ENCODE measurements around the gene NKX1-1.

The NKX1-1 gene

GRCh38 chr4:1371176-1372165 is 34.8 kb downstream of the NKX1-1 start:
- Histone ChIP-seq H3K36me3 (replicated peaks) (no peaks in the 10 kb centered on the region), H3K4me3 (no peak overlapping the region), H3K9me3 (no peaks in the 10 kb centered on the region; the same call in 1 of the 2 replicates), H3K27me3 (ENCODE audit: low read depth) (no peaks in the 10 kb centered on the region), H3K4me1 (peaks cover 12% of the 10 kb centered on the region)
- no peak for DNase-seq (ENCODE audit: low spot score in 2 of 2)
- in situ Hi-C loops (cut with MboI; ENCODE audit: low sequenced_read_pairs): loop anchor here (25.0 kb wide), 1 partner anchor 266 kb away; no protein-coding TSS in a partner anchor

GRCh38 chr4:1370321-1371124 is 35.7 kb downstream of the NKX1-1 start:
- H3K36me3 ChIP-seq (replicated peaks): no peaks in the 10 kb centered on the region
- H3K4me1 ChIP-seq: peaks cover 12% of the 10 kb centered on the region

GRCh38 chr4:1369479-1370079 is 36.7 kb downstream of the NKX1-1 start:
- H3K4me1 ChIP-seq: peaks cover 12% of the 10 kb centered on the region
- H3K4me3 ChIP-seq: no peak overlapping the region
- DNase-seq (ENCODE audit: low spot score in 2 of 2): peak; percentile 53 to 70
- H3K9me3 ChIP-seq: no peaks in the 10 kb centered on the region; the same call in 1 of the 2 replicates
- H3K36me3 ChIP-seq (replicated peaks): no peaks in the 10 kb centered on the region
- in situ Hi-C loops (cut with MboI; ENCODE audit: low sequenced_read_pairs): loop anchor here (25.0 kb wide), 1 partner anchor 268 kb away; no protein-coding TSS in a partner anchor
- no peaks in the 10 kb centered on the region for H3K27me3 ChIP-seq (ENCODE audit: low read depth)

More at GRCh38 chr4:1370321-1371124, 35.7 kb downstream of the NKX1-1 start:
- H3K27me3 ChIP-seq (ENCODE audit: low read depth): no peaks in the 10 kb centered on the region
- H3K4me3 ChIP-seq: no peak overlapping the region
- no peaks in the 10 kb centered on the region; the same call in 1 of the 2 replicates for H3K9me3 ChIP-seq
- DNase-seq (ENCODE audit: low spot score in 2 of 2): no peak
- in situ Hi-C loops (cut with MboI; ENCODE audit: low sequenced_read_pairs): loop anchor here (25.0 kb wide), 1 partner anchor 267 kb away; no protein-coding TSS in a partner anchor

- Histone ChIP-seq H3K9me3 (no peaks in the 10 kb centered on the region; the same call in 1 of the 2 replicates), H3K27me3 (ENCODE audit: low read depth) (no peaks in the 10 kb centered on the region), H3K4me3 (no peak overlapping the region), H3K4me1 (peaks cover 12% of the 10 kb centered on the region), H3K36me3 (replicated peaks) (no peaks in the 10 kb centered on the region)
- DNase-seq (ENCODE audit: low spot score in 2 of 2): no peak
- in situ Hi-C loops (cut with MboI; ENCODE audit: low sequenced_read_pairs): loop anchor here (25.0 kb wide), 1 partner anchor 268 kb away; no protein-coding TSS in a partner anchor
These were observed 37.2 kb downstream of the NKX1-1 start for GRCh38 chr4:1369091-1369450.

- Histone ChIP-seq H3K4me1 (peaks cover 12% of the 10 kb centered on the region), H3K9me3 (no peaks in the 10 kb centered on the region; the same call in 1 of the 2 replicates), H3K4me3 (no peak overlapping the region), H3K27me3 (ENCODE audit: low read depth) (no peaks in the 10 kb centered on the region), H3K36me3 (replicated peaks) (no peaks in the 10 kb centered on the region)
- in situ Hi-C loops (cut with MboI; ENCODE audit: low sequenced_read_pairs): loop anchor here (25.0 kb wide), 1 partner anchor 269 kb away; no protein-coding TSS in a partner anchor
- DNase-seq (ENCODE audit: low spot score in 2 of 2): peak in 1 of 2 experiments; percentile 57
These were observed 37.7 kb downstream of the NKX1-1 start for GRCh38 chr4:1368421-1369090.

- in situ Hi-C loops (cut with MboI; ENCODE audit: low sequenced_read_pairs): loop anchor here (25.0 kb wide), 1 partner anchor 269 kb away; no protein-coding TSS in a partner anchor
- H3K9me3 ChIP-seq: no peaks in the 10 kb centered on the region
- DNase-seq (ENCODE audit: low spot score in 2 of 2): no peak
- no peaks in the 10 kb centered on the region for H3K27me3 ChIP-seq (ENCODE audit: low read depth)
- H3K4me3 ChIP-seq: no peak overlapping the region
- H3K4me1 ChIP-seq: peaks cover 12% of the 10 kb centered on the region
- no peaks in the 10 kb centered on the region for H3K36me3 ChIP-seq (replicated peaks)
These were observed 38.3 kb downstream of the NKX1-1 start for GRCh38 chr4:1367936-1368289.

- no peaks in the 10 kb centered on the region for H3K36me3 ChIP-seq (replicated peaks)
- peaks cover 12% of the 10 kb centered on the region for H3K4me1 ChIP-seq
- in situ Hi-C loops (cut with MboI; ENCODE audit: low sequenced_read_pairs): loop anchor here (25.0 kb wide), 1 partner anchor 270 kb away; no protein-coding TSS in a partner anchor
- no peak for DNase-seq (ENCODE audit: low spot score in 2 of 2)
- no peaks in the 10 kb centered on the region for H3K27me3 ChIP-seq (ENCODE audit: low read depth)
- no peak overlapping the region for H3K4me3 ChIP-seq
- H3K9me3 ChIP-seq: no peaks in the 10 kb centered on the region
These were observed 38.9 kb downstream of the NKX1-1 start for GRCh38 chr4:1367230-1367935.

GRCh38 chr4:1366371-1367229 is 39.6 kb downstream of the NKX1-1 start:
- Histone ChIP-seq H3K9me3 (no peaks in the 10 kb centered on the region), H3K4me1 (peaks cover 12% of the 10 kb centered on the region), H3K36me3 (replicated peaks) (no peaks in the 10 kb centered on the region), H3K27me3 (ENCODE audit: low read depth) (no peaks in the 10 kb centered on the region), H3K4me3 (no peak overlapping the region)
- DNase-seq (ENCODE audit: low spot score in 2 of 2): no peak
- in situ Hi-C loops (cut with MboI; ENCODE audit: low sequenced_read_pairs): loop anchor here (25.0 kb wide), 1 partner anchor 271 kb away; no protein-coding TSS in a partner anchor

- H3K4me1 ChIP-seq: peaks cover 12% of the 10 kb centered on the region
- in situ Hi-C loops (cut with MboI; ENCODE audit: low sequenced_read_pairs): loop anchor here (25.0 kb wide), 1 partner anchor 272 kb away; no protein-coding TSS in a partner anchor
- H3K4me3 ChIP-seq: no peak overlapping the region
- DNase-seq (ENCODE audit: low spot score in 2 of 2): no peak
- no peaks in the 10 kb centered on the region for H3K36me3 ChIP-seq (replicated peaks)
- no peaks in the 10 kb centered on the region for H3K27me3 ChIP-seq (ENCODE audit: low read depth)
- H3K9me3 ChIP-seq: no peaks in the 10 kb centered on the region
These were observed 40.7 kb downstream of the NKX1-1 start for GRCh38 chr4:1365271-1366178.

- no peak for DNase-seq (ENCODE audit: low spot score in 2 of 2)
- Histone ChIP-seq H3K27me3 (ENCODE audit: low read depth) (no peaks in the 10 kb centered on the region), H3K4me3 (no peak overlapping the region), H3K36me3 (replicated peaks) (no peaks in the 10 kb centered on the region), H3K9me3 (no peaks in the 10 kb centered on the region), H3K4me1 (peaks cover 10% of the 10 kb centered on the region)
- in situ Hi-C loops (cut with MboI; ENCODE audit: low sequenced_read_pairs): loop anchor here (25.0 kb wide), 1 partner anchor 273 kb away; no protein-coding TSS in a partner anchor
These were observed 41.5 kb downstream of the NKX1-1 start for GRCh38 chr4:1364748-1365147.

- H3K9me3 ChIP-seq: no peaks in the 10 kb centered on the region
- DNase-seq (ENCODE audit: low spot score in 2 of 2): no peak
- peaks cover 7% of the 10 kb centered on the region for H3K4me1 ChIP-seq
- in situ Hi-C loops (cut with MboI; ENCODE audit: low sequenced_read_pairs): loop anchor here (25.0 kb wide), 1 partner anchor 273 kb away; no protein-coding TSS in a partner anchor
- H3K36me3 ChIP-seq (replicated peaks): no peaks in the 10 kb centered on the region; the same call in 1 of the 2 replicates
- H3K4me3 ChIP-seq: no peak overlapping the region
- no peaks in the 10 kb centered on the region for H3K27me3 ChIP-seq (ENCODE audit: low read depth)
These were observed 42.0 kb downstream of the NKX1-1 start for GRCh38 chr4:1364217-1364616.
